ENCODE data around the gene ARRDC5.

Gene ARRDC5

GRCh38 chr19:4879041-4879440 is 23.7 kb downstream of the ARRDC5 start:
- ChIA-PET POLR2A (no interaction called here), CTCF (no interaction called here)
- no peak for TF ChIP-seq CTCF (IDR thresholded peaks at IDR 0.05; ENCODE audit: control extremely low read depth, extremely low read depth, low read depth, missing control alignments)

GRCh38 chr19:4878491-4878968 is 24.2 kb downstream of the ARRDC5 start:
- ChIA-PET POLR2A (interaction anchor here (0.6 kb wide), 1 partner anchor 137 kb away, joined by 3 read pairs; no protein-coding TSS in a partner anchor), CTCF (no interaction called here)
- TF ChIP-seq CTCF (IDR thresholded peaks at IDR 0.05; ENCODE audit: control extremely low read depth, extremely low read depth, low read depth, missing control alignments): no peak
- no peak for DNase-seq (ENCODE audit: extremely low spot score)

More at GRCh38 chr19:4879041-4879440, 23.7 kb downstream of the ARRDC5 start:
- no peak for DNase-seq (ENCODE audit: extremely low spot score)

DNA sequence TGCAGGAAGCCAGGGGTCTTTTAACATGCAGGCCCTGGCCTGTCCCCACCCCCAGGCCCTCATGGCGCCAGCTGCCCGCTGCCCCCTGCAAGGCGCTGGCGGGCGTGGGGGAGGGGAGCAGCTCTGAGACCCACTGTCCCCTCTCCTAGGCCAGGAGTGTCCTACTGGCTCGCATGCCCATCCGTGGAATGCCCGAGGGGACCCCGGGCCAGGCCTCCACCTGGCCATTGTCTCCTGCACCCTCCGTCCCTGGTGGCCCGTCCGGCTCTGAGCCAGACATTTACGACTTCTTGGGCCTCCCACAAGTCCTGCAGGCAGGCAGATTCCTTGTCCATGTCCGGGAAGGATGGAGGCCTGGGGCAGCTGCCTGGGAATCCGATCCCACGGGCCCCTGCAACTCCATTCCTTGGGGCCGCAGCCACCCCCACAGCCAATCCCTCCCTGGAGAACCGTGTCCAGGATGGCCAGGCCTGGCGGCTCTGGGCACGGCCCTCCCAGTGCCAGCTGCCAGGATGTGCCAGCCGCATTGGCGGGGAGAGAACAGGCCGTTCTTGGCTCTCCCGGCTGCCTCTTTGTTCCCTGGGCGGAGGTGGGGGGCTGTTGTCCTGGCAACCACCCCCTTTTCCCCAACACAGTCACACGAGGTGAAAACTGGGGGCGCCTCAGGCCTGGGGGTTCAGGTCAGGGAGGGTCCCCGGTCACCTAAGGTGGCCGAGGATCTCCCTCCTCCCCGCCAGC is 24.8 kb downstream of the ARRDC5 start:
- ChIA-PET CTCF (no interaction called here), POLR2A (interaction anchor here (0.6 kb wide), 1 partner anchor 138 kb away, joined by 3 read pairs; no protein-coding TSS in a partner anchor)

GRCh38 chr19:4873930-4874329 is 28.8 kb downstream of the ARRDC5 start:
- no peak for TF ChIP-seq CTCF (IDR thresholded peaks at IDR 0.05; ENCODE audit: control extremely low read depth, extremely low read depth, low read depth, missing control alignments)
- CTCF ChIA-PET: interaction anchor here (1.2 to 9.2 kb wide), 9 partner anchors 10 to 157 kb away, joined by 3 to 77 read pairs (median 6); no protein-coding TSS in a partner anchor
- POLR2A ChIA-PET: no interaction called here
- DNase-seq (ENCODE audit: extremely low spot score): no peak

More for the DNA sequence above, 24.8 kb downstream of the ARRDC5 start:
- DNase-seq (ENCODE audit: extremely low spot score): no peak
- TF ChIP-seq CTCF (IDR thresholded peaks at IDR 0.05; ENCODE audit: control extremely low read depth, extremely low read depth, low read depth, missing control alignments): no peak

DNA sequence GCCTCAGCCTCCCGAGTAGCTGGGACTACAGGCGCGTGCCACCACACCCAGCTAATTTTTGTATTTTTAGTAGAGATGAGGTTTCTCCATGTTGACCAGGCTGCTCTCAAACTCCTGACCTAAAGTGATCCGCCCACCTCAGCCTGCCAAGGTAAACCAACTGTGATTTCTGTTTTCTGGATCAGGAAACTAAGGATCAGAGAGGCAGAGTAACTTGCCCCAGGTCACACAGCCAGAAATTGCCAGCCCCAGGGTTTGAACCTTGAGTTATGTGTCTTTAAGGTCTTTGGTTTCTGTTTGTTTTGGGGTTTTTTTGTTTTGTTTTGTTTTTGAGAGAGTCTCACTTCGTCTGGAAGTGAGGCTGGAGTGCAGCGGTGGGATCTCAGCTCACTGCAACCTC is 31.0 kb downstream of the ARRDC5 start:
- ChIA-PET CTCF (interaction anchor here (1.1 to 9.2 kb wide), 7 partner anchors 13 to 160 kb away, joined by 3 to 77 read pairs (median 7); no protein-coding TSS in a partner anchor), POLR2A (interaction anchor here (0.6 kb wide), 1 partner anchor 276 kb away, joined by 4 read pairs; no protein-coding TSS in a partner anchor)
- TF ChIP-seq CTCF (IDR thresholded peaks at IDR 0.05; ENCODE audit: control extremely low read depth, extremely low read depth, low read depth, missing control alignments): no peak
- no peak for DNase-seq (ENCODE audit: extremely low spot score)

DNA sequence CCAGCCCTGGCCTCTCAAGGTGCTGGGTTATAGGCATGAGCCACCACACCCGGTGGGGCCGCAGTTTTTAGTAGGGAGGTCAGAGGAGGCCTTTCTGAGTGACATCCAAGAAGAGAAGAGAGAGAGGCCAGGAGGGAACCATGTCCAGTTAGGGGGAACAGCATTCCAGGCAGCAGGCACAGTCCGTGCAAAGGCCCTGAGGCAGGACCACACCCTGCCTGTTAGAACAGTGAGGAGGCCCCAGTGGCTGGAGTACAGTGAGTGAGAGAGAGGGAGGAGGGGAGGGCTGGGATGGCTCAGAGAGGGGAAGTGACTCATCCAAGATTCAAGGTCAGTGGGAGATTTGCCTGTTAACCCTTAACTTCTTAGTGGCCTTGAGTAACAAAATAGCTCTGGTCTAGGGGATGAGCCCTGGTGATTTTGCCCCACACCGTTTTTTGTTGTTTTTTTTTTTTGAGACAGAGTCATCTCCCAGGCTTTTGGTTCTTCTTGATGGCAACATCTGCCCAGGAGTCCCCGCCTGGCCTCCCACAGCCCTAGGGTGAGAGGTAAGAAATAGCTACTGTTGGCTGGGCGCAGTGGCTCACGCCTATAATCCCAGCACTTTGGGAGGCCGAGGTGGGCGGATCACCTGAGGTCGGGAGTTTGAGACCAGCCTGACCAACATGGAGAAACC is 32.5 kb downstream of the ARRDC5 start:
- no peak for TF ChIP-seq CTCF (IDR thresholded peaks at IDR 0.05; ENCODE audit: control extremely low read depth, extremely low read depth, low read depth, missing control alignments)
- CTCF ChIA-PET: interaction anchor here (1.3 to 9.2 kb wide), 5 partner anchors 19 to 261 kb away, joined by 3 to 77 read pairs (median 10); no protein-coding TSS in a partner anchor
- no peak for DNase-seq (ENCODE audit: extremely low spot score)
- POLR2A ChIA-PET: interaction anchor here (0.6 kb wide), 1 partner anchor 44 kb away, joined by 6 read pairs; no protein-coding TSS in a partner anchor
